Keratinocyte (primary cell): ENCODE measurements around the gene HYI. TPM values are rescaled to one million over a fixed set of nuclear protein-coding genes. Genes with fewer than 3 reads are reported as not detected.

Experiments used
- DNase-seq: peaks from one replicate; pipeline ENCODE4 v3.0.0-alpha.2; 2011; ENCODE audit warnings: low read depth, missing footprints, low spot score
- FAIRE-seq: peaks from 2 replicates; lab custom pipeline; 2011; peaks lifted over from hg19 to GRCh38; lab: Jason Lieb, UNC
- H2AFZ ChIP-seq: 2 replicates; pipeline ENCODE4 v1.6.0; 2012; ENCODE audit warnings: low read length, control low read depth, inconsistent platforms; ENCODE audit not compliant: control insufficient read depth
- H3K27ac ChIP-seq: 2 replicates; pipeline ENCODE4 v1.5.1; 2011; ENCODE audit warnings: low read length; ENCODE audit not compliant: control insufficient read depth, insufficient read depth
- H3K27me3 ChIP-seq: 3 replicates; pipeline ENCODE4 v1.6.0; 2011; ENCODE audit warnings: low read length; ENCODE audit not compliant: control insufficient read depth, insufficient read depth; ENCODE audit errors: extremely low read depth
- H3K36me3 ChIP-seq, 2 experiments: 2 replicates in 1 of 2; 3 replicates in 1 of 2; pipeline ENCODE4 v1.5.1; 2011; ENCODE audit warnings: low read length in 2 of 2, mild to moderate bottlenecking in 1 of 2; ENCODE audit not compliant: control insufficient read depth in 2 of 2, insufficient read depth in 2 of 2; ENCODE audit errors: extremely low read depth in 1 of 2
- H3K4me1 ChIP-seq: 3 replicates; pipeline ENCODE4 v1.5.1; 2011; ENCODE audit warnings: low read length; ENCODE audit not compliant: control insufficient read depth, insufficient read depth; ENCODE audit errors: extremely low read depth
- H3K4me2 ChIP-seq: 3 replicates; pipeline ENCODE4 v1.6.0; 2011; ENCODE audit warnings: low read depth, low read length; ENCODE audit not compliant: control insufficient read depth, insufficient read depth; ENCODE audit errors: extremely low read depth
- H3K4me3 ChIP-seq, 3 experiments: fragments of 200-600 bp in 1 of 3; sonication (generic) in 1 of 3; 2 replicates in 2 of 3; 3 replicates in 1 of 3; pipeline ENCODE4 v1.5.1; 2011 to 2016; ENCODE audit warnings: low read length in 3 of 3, mild to moderate bottlenecking in 3 of 3, control low read depth in 2 of 3, inconsistent platforms in 1 of 3, low read depth in 1 of 3, mixed read lengths in 1 of 3, mixed run types in 1 of 3, moderate library complexity in 1 of 3; ENCODE audit not compliant: control insufficient read depth in 2 of 3, insufficient read depth in 2 of 3; ENCODE audit errors: extremely low read depth in 1 of 3
- H3K79me2 ChIP-seq: 2 replicates; pipeline ENCODE4 v1.6.0; 2012; ENCODE audit warnings: low read length; ENCODE audit not compliant: control insufficient read depth, insufficient read depth
- H3K9ac ChIP-seq: 3 replicates; pipeline ENCODE4 v1.6.0; 2011; ENCODE audit warnings: low read length; ENCODE audit not compliant: control insufficient read depth, insufficient read depth; ENCODE audit errors: extremely low read depth
- H3K9me1 ChIP-seq: 3 replicates; pipeline ENCODE4 v1.6.0; 2011; ENCODE audit warnings: low read length; ENCODE audit not compliant: control insufficient read depth, insufficient read depth; ENCODE audit errors: extremely low read depth
- H3K9me3 ChIP-seq: 2 replicates; pipeline ENCODE4 v1.5.1; 2012; ENCODE audit warnings: low read depth, low read length; ENCODE audit not compliant: control insufficient read depth
- H4K20me1 ChIP-seq: 3 replicates; pipeline ENCODE4 v1.6.0; 2011; ENCODE audit warnings: low read length; ENCODE audit not compliant: control insufficient read depth, insufficient read depth; ENCODE audit errors: extremely low read depth
- EZH2 ChIP-seq: IDR thresholded peaks from one replicate; pipeline ENCODE4 v1.6.1; 2012; ENCODE audit warnings: inconsistent platforms, mild to moderate bottlenecking, low read length, moderate library complexity
- dilution Hi-C: fragments of 300-500 bp; cut with MboI; formaldehyde crosslinking; loops from one replicate; pipeline ENCODE4 v1.7.0; 2020; ENCODE audit warnings: low sequenced_read_pairs; ENCODE audit not compliant: extremely low pct_ligation_motif_present
- polyA plus RNA-seq, 5 experiments: library from polyadenylated mRNA; depleted of rRNA in 3 of 5; stranded (reverse) in 3 of 5; stranded (forward) in 1 of 5; unstranded in 1 of 5; fragments of >200 nt; gene quantifications; 1 replicate in 1 of 5; 2 replicates in 3 of 5; 3 replicates in 1 of 5; pipeline versions ENCODE4 v1.2.1 to v1.2.3, GENCODE V29; 2011 to 2012; ENCODE audit warnings: missing spikeins in 2 of 5, low read depth in 1 of 5, low replicate concordance in 1 of 5
- TF ChIP-seq, protein P1 (sequence below), 3 experiments: IDR thresholded peaks in 1 of 3; conservative IDR thresholded peaks in 1 of 3; optimal IDR thresholded peaks in 1 of 3; 2 replicates in 2 of 3; 3 replicates in 1 of 3; pipeline versions ENCODE3 to v1.5.1; 2011; ENCODE audit warnings: low read length in 3 of 3, mild to moderate bottlenecking in 3 of 3, moderate library complexity in 2 of 3, control low read depth in 1 of 3, inconsistent platforms in 1 of 3; ENCODE audit not compliant: insufficient read depth in 2 of 3; ENCODE audit errors: extremely low read depth in 1 of 3

The HYI gene
- polyA plus RNA-seq, 1 donor (not counting 4 experiments of a cell fraction or from before 2014, with no cell fraction given): 26.9 TPM

- Histone ChIP-seq H3K79me2 (no peaks in the 10 kb centered on the region), H4K20me1 (no peaks in the 10 kb centered on the region), H3K4me3 (no peak overlapping the region), H3K27ac (no peak overlapping the region), H3K9me1 (peaks cover 3% of the 10 kb centered on the region), H3K36me3 (peaks cover 56 to 58% of the 10 kb centered on the region in 2 experiments), H2AFZ (no peak overlapping the region), H3K9me3 (no peaks in the 10 kb centered on the region), H3K4me2 (no peak overlapping the region), H3K9ac (no peak overlapping the region), H3K27me3 (no peaks in the 10 kb centered on the region), H3K4me1 (no peaks in the 10 kb centered on the region)
- no peak for TF ChIP-seq EZH2
- TF ChIP-seq, protein P1, sequence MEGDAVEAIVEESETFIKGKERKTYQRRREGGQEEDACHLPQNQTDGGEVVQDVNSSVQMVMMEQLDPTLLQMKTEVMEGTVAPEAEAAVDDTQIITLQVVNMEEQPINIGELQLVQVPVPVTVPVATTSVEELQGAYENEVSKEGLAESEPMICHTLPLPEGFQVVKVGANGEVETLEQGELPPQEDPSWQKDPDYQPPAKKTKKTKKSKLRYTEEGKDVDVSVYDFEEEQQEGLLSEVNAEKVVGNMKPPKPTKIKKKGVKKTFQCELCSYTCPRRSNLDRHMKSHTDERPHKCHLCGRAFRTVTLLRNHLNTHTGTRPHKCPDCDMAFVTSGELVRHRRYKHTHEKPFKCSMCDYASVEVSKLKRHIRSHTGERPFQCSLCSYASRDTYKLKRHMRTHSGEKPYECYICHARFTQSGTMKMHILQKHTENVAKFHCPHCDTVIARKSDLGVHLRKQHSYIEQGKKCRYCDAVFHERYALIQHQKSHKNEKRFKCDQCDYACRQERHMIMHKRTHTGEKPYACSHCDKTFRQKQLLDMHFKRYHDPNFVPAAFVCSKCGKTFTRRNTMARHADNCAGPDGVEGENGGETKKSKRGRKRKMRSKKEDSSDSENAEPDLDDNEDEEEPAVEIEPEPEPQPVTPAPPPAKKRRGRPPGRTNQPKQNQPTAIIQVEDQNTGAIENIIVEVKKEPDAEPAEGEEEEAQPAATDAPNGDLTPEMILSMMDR (optimal IDR thresholded peaks at IDR 0.05 in 1 of 3, IDR thresholded peaks at IDR 0.05 in 1 of 3, conservative IDR thresholded peaks at IDR 0.05 in 1 of 3; ENCODE audit: extremely low read depth in 1 of 3, insufficient read depth in 2 of 3, low read length in 3 of 3): no peak
- no peak for DNase-seq
- FAIRE-seq: no peak
- dilution Hi-C loops: no loop called here
Measured at GRCh38 chr1:43444836-43445235, 8.9 kb downstream of the HYI start.

DNA sequence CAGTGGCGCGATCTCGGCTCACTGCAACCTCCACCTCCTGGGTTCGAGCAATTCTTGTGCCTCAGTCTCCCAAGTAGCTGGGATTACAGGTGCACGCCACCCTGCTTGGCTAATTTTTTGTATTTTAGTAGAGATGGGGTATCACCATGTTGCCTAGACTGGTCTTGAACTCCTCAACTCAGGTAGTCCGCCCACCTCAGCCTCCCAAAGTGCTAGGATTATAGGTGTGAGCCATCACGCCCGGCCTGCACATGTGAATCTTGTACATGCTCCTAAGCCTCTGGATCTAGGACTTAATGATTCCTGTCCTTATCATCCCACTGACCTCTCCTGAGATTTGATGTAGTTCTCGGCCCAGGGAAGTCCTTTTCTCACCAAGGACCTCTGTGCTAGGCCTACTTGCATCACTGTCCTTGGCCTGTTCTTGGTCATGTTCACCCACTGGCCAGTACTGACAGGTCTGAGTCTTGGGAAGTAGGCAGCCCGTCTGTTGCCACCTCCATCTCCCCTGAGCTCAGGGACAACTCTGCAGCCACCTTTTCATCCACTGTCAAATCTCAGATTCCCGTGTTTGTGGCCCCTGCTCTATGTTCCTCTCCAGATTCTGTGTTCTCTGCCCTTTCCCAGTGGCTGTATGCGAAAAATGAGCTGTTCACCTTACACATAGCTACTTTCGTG lies 9.4 kb downstream of the HYI start:
- no peak for TF ChIP-seq EZH2
- TF ChIP-seq, protein P1 (optimal IDR thresholded peaks at IDR 0.05 in 1 of 3, IDR thresholded peaks at IDR 0.05 in 1 of 3, conservative IDR thresholded peaks at IDR 0.05 in 1 of 3; ENCODE audit: extremely low read depth in 1 of 3, insufficient read depth in 2 of 3, low read length in 3 of 3): no peak
- no peaks in the 10 kb centered on the region for H3K9me3 ChIP-seq
- no peaks in the 10 kb centered on the region for H3K27me3 ChIP-seq
- no peak overlapping the region for H2AFZ ChIP-seq
- dilution Hi-C loops: no loop called here
- H3K27ac ChIP-seq: no peak overlapping the region
- no peaks in the 10 kb centered on the region for H3K4me1 ChIP-seq
- peaks cover 3% of the 10 kb centered on the region for H3K9me1 ChIP-seq
- no peak for FAIRE-seq
- H4K20me1 ChIP-seq: no peaks in the 10 kb centered on the region
- H3K79me2 ChIP-seq: no peaks in the 10 kb centered on the region
- peaks cover 53 to 58% of the 10 kb centered on the region in 2 experiments for H3K36me3 ChIP-seq
- H3K4me3 ChIP-seq: no peak overlapping the region
- H3K9ac ChIP-seq: no peak overlapping the region
- DNase-seq: no peak
- H3K4me2 ChIP-seq: no peak overlapping the region
